GM18868 (cell line): ENCODE measurements around the gene CACNG4.

Experiments
- ATAC-seq: cut with Tn5 transposase; IDR thresholded peaks from one replicate; pipeline ENCODE4 v1.9.1; 2021; ENCODE audit warnings: mild to moderate bottlenecking, moderate library complexity; ENCODE audit not compliant: unreplicated experiment

Gene CACNG4

GRCh38 chr17:67015001-67015400 lies 50.5 kb downstream of the CACNG4 start:
- ATAC-seq, result no peak

GRCh38 chr17:67016039-67016762 lies 51.7 kb downstream of the CACNG4 start:
- ATAC-seq, result no peak

GRCh38 chr17:67017910-67018309 lies 53.4 kb downstream of the CACNG4 start:
- ATAC-seq, result no peak

- ATAC-seq, result no peak
Measured at GRCh38 chr17:67018471-67019434, 54.2 kb downstream of the CACNG4 start.

GRCh38 chr17:67019809-67020208 lies 55.3 kb downstream of the CACNG4 start:
- no peak for ATAC-seq

GRCh38 chr17:67020293-67020766 lies 55.8 kb downstream of the CACNG4 start:
- ATAC-seq, result no peak

- ATAC-seq, result no peak
Measured at GRCh38 chr17:67021196-67021595, 56.7 kb downstream of the CACNG4 start.

- no peak for ATAC-seq
Measured at GRCh38 chr17:67021743-67022450, 57.4 kb downstream of the CACNG4 start.

GRCh38 chr17:67022451-67022810 lies 57.9 kb downstream of the CACNG4 start:
- ATAC-seq, result no peak

GRCh38 chr17:67024736-67025135 lies 60.2 kb downstream of the CACNG4 start:
- no peak for ATAC-seq

GRCh38 chr17:67025216-67025792 lies 60.8 kb downstream of the CACNG4 start:
- no peak for ATAC-seq

- no peak for ATAC-seq
Measured at GRCh38 chr17:67026341-67026740, 61.8 kb downstream of the CACNG4 start.

- ATAC-seq, result no peak
Measured at GRCh38 chr17:67027031-67027628, 62.6 kb downstream of the CACNG4 start.

- ATAC-seq, result no peak
Measured at GRCh38 chr17:67030641-67031040, 66.1 kb downstream of the CACNG4 start.

- no peak for ATAC-seq
Measured at GRCh38 chr17:67032382-67032781, 67.9 kb downstream of the CACNG4 start.

GRCh38 chr17:67032985-67033384 lies 68.5 kb downstream of the CACNG4 start:
- no peak for ATAC-seq

GRCh38 chr17:67033613-67034012 lies 69.1 kb downstream of the CACNG4 start:
- ATAC-seq, result no peak

- peak; percentile 47 for ATAC-seq
Measured at GRCh38 chr17:67035131-67036083, 70.9 kb downstream of the CACNG4 start.

- ATAC-seq, result no peak
Measured at GRCh38 chr17:67038861-67039365, 74.4 kb downstream of the CACNG4 start.
